ENCODE measurements around the gene KRT12.

GRCh38 chr17:40818343-40818732 is 48.7 kb downstream of the KRT12 start:
- TF ChIP-seq CTCF (IDR thresholded peaks at IDR 0.05): no peak
- no peak for TF ChIP-seq POLR2A (IDR thresholded peaks at IDR 0.05)

All from ovary (tissue), 3 donors.